Superior temporal gyrus (tissue), 1 donor: ENCODE measurements around the gene CUX1.
"Not testable (repeated sequence)": the region's sequence is repeated elsewhere in the genome, so short reads cannot be mapped to it uniquely, and the experiment has no call there.

Experiments used
- DNase-seq: peaks from one replicate; pipeline ENCODE4 v3.0.0-alpha.2; 2016; ENCODE audit errors: extremely low spot score

The CUX1 gene

DNA sequence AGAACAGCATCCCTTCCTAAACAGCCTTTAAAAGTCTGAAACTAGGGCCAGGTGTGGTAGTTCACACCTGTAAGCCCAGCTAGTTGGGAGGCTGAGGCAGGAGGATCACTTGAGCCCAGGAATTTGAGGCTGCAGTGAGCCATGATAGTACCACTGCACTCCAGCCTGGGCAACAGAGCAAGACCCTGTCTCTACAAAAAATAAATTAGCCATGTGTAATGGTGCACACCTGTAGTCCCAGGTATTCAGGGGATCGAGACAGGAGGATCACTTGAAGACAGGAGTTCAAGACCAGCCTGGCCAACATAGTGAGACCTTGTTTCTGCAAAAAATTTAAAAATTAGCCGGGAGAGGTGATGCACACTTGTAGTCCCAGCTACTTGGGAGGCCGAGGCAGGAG lies 325.0 kb downstream of the CUX1 start:
- not testable (repeated sequence) for DNase-seq

DNA sequence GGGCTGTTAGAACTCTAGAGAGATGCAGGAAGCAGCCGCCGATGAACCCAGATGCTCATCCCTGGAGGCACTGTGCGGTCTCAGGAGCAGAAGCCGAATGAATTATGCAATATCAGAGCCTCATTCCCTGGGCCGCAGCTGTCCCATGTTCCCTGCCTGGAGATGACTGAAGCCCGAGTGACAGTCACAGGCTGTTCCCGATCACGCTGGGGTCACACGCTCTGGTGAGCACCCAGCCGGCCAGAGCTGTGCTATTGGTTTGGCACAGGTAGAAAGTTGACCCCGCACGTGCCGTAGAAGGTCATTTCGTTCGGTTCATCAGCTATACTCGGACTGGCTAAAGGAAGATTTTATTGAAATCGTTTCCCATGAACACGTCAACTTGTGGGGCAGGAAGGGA lies 328.7 kb downstream of the CUX1 start:
- peak; percentile 62 for DNase-seq

DNA sequence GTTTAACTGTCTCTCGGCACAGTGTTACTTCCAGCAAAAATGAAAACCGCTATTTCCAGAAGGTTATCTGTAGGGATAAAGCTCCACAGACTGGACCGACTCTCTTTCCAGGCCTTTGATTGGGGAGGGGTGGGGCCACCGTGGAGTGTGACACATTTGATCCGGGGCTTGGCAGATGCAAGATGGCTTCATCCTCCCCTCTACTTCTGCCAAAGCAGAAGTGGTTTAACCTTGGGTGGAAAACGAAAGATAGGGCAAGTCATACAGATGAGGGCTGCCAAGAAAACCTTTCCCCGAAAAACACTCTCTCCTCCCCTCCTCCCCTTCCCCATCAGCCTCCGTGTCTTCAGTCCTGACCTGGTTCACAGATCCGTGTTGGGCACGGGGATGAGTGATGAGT lies 329.6 kb downstream of the CUX1 start:
- DNase-seq: no peak

DNA sequence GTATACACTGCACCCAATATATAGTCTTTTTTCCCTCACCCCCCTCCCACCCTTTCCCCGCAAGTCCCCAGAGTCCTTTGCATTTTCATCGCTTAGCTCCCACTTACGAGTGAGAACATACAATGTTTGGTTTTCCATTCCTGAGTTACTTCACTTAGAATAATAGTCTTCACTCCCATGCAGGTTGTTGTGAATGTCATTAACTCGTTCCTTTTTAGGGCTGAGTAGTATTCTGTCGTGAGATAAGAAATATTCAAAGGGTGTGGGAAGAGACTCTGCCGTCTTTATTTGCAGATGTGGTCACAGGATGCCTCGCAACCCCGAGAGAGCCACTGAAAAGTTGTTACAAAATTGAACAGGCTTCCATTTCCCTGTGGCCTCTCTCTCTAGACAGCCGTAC lies 331.4 kb downstream of the CUX1 start:
- no peak for DNase-seq

DNA sequence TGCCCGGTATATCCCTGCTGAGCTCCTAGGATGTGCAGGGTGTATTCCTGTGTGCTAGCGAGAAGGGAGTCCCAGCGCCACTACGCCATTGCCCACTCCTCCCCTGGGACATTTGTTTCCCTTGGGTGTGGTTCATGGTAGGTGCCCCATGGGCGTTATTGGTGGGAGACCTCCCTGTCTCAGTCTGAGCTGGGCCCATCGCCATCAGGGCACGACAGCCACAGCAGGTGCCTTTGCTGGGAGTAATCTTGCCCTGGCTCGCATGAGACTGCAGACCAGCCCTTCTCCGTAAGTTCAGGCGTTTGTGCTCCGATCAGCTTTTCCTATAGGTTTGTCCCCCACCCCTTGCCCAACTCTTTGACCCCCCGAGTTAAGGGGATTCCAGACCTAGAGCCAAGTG lies 332.0 kb downstream of the CUX1 start:
- no peak for DNase-seq

DNA sequence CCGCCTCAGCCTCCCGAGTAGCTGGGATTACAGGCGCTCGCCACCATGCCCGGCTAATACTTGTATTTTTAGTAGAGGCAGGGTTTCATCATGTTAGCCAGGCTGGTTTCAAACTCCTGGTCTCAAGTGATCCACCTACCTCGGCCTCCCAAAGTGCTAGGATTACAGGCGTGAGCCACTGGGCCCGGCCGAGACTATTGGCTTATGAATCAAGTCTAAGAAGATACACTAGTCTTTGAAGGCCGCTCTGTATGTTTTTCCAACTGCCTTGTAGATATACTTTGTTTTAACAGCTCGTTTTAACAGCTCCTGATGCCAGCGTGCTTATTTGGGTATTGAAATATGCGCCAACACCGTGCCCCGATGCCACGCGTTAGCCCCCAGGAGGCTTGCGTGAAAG lies 332.8 kb downstream of the CUX1 start:
- DNase-seq: no peak

DNA sequence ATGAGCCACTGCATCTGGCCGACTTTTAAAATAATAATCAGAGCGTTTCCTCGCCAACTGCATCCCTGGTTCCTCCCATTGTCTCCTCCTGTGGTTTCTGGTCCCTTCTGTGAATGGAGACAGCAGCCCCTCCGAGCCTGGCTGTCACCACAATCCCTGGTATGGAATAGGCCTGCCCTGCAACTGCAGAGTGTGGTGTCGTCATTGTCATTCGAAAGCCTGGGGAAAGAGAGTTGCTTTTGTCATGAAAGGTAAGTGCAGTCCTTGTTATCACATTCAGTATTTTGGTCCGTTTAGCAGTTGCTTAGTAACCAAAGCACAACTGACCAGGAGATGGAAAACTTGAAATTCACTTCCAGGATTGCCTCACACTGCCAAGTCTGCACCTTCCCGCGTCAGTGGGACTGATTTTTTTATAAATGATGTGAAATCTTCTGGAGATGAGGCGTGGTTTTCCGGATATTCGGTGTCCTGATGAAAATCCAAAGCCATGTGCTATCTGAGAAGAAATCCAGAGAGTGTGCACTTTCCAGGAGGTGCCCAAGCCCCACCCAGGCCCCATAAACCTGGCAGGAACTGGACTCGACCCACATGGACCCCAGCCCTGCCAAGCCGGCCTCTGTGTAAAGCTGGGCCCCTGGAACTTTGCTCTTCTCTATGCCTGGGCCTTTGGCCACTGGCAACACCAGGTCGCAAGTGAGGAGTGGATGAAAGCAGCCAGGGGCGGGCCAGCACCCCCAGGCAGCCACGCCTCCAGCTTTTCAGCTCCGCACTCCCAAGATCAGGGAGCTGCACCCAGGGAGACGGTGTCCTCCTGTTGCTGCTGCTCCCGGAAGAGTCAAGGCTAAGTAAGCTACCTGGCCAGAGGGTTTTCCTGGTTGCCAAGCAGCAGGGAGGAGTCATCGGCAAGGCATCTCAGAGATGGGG lies 335.5 kb downstream of the CUX1 start:
- DNase-seq: no peak

DNA sequence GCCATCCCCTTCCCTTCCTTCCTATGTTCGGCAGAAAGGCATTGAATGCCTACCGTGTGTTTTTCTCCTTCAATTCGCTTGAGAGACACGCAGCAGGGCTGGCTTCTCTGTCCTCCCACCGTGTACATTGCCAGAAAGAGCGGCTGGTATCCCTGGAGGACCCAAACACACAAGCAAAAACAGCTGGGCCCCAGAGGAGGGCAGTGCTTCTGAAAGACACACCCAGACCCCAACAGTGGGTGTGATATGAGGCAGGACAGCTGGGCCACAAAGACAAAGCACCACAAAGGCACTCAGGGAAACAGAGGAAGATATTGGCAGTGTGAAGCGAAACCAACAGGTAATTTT lies 336.1 kb downstream of the CUX1 start:
- DNase-seq: no peak

DNA sequence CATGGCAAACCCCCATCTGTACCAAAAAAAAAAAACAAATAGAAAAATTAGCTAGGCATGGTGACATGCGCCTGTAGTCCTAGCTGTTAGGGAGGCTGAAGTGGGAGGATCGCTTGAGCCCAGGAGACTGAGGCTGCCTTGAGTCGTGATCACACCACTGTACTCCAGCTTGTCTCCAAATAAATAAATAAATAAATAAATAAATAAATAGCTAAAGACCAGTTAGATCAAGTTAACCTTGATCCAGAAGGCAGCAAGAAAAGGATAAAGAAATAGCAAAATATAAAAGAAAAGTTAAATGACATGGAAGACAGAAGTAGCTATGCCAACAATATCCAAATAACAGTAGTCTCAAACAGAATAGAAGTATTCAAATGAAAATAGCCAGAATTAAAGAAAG lies 337.0 kb downstream of the CUX1 start:
- no peak for DNase-seq

DNA sequence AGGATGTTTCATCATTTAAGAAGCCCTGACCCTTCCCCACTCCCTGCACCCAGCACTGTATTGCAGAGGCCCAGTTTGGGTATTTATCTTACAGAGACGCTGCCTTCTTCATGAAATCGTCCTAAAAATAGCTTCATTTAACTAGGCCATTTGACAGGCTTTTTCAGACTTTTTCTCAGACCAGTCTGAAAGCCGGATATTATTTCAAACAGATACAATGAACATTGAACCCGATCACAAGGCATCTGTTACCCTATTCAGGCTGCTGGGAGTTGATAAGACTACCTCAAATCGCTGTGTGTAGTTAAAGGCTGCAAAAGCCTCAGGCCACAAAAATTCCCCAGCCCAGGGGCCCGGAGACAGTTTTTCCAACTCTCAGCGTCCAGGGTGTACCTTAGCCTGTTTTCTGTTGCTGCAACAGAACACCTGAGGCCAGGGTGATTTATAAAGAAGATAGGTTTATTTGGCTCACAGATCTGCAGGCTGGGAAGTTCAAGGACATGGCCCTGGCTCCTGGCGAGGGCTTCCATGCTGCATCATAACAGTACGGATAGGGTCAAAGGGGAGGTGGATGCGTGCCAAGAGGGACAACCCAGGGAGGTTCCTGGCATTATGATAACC lies 338.5 kb downstream of the CUX1 start:
- no peak for DNase-seq

DNA sequence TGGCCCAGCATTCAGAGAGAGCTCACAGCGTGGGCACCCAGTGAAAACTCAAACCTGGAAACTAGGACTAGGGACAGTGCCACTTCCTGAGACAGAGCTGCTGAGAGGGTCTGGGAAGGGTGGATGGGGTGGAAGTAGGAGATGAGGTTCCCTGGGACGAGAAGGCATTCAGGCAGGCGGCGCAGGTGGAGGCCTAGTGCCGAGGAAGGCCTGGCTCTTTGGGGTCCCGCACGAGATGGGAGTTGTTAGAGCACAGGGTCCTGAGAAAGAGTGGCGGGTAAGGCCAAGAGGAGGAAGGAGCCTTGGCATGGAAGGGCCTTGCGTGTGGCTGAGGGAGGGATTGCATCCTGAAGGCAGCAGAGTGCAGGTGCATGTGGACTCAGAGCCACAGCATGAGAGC lies 339.4 kb downstream of the CUX1 start:
- DNase-seq: no peak

DNA sequence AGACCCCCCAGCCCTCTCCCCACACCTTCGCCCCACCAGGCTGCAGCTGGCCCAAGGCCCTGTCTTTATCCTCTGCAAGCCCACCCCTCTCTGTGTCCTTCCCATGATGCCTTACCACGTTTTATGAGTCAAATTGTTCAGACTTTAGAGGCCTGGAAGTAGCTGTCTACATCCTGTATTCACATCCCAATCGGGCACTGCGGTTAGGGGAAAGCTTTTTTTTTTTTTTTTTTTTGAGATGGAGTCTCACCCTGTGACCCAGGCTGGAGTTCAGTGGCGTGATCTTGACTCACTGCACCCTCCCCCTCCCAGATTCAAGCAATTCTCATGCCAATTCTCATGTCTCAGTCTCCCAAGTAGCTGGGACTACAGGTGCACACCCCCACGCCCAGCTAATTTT lies 347.7 kb downstream of the CUX1 start:
- DNase-seq: no peak

DNA sequence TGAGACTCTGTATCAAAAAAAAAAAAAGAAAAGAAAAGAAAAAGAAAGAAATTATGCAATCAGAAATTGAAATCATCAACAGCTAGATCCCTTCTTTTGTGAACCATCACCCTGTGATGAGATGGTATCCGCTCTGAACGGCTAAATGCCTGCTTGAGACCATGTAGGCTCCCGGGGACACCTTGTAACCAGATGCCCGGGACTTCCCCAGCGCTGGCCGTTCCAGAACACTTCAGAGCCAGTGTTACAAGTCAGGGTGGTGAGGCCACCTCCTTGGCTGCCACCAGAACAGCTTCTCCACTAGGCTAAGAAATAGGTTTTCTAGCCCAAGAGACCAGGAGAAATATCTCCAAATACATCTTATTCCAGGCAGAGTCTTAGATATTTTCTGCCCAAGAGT lies 349.8 kb downstream of the CUX1 start:
- DNase-seq: no peak

DNA sequence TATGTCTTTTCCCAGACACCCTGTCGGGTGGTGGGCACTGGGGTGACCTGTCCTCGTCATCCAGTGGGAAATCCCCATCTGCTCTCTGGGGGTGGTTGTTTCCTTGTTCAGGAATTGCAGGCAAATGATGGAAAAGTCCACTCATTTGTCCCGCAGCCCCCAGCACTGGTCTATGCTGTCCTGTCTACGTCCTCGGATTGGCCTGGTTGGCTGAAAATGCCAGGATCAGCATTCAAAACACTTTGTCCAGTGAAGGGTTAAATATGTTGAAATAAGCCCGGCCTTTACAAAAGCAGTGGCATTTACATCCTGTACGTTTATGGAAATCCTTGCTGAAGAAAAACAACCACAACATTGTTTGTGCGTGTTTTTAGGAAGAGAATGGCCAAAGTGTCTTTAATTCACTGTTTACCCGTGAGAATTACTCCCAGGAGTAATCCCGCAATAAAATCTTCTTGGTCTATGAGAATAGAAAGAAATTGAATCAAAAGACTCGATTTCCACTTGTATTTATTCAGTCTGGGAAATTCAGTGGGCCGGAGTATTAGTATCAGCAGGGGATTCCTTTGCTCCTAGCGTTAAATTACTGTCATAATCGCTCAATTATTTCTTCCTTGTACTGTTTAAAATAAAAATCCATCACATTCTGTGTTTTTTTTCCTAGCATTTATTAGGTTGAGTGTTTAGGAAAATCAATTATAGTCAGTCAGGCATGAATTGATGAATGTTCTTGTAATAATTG lies 352.4 kb downstream of the CUX1 start:
- peak; percentile 27 for DNase-seq

DNA sequence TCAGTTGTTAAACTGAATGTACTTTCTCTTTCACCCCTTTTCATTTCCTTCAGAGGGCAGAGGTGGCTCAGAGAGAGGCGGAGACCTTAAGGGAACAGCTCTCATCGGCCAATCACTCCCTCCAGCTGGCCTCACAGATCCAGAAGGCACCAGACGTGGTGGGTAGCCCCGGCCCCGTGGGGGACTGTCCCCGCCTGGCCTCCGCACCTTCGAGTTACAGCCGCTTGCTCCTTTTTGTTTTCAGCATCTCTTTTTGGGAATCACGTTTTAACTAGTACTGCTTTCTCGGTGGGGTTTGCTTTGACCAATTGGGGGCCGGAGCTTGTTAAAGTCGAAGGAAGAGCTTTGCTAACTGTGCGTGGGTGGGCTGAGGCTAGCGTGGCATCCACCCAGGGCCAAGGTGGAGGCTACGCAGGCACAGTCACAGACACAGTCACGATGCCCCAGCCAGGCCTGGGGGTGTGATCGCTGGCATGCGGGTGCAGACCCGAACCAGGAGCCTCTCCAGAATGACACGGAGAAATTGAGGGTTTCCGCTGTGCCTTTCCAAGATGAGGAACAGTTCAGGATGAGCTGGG lies 353.1 kb downstream of the CUX1 start:
- DNase-seq: no peak

DNA sequence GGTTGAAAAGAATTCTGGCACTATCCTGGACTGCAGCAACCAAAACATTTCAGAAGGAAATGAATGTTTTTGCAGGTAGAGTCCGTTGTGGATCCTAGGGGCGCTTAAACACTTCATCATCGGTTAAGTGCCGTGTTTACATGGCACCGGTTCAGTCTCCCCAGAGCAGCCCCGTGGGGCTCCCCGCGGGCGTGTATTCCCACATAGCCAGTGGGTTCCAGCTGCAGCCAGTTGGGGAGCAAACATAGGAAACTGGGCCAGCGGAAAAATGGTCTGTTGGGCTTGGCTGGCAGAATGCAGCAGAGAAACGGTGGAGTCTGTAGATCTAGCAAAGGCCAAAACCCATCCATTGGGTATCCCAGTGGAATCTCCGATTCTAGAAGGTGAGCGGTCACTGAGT lies 356.2 kb downstream of the CUX1 start:
- no peak for DNase-seq

DNA sequence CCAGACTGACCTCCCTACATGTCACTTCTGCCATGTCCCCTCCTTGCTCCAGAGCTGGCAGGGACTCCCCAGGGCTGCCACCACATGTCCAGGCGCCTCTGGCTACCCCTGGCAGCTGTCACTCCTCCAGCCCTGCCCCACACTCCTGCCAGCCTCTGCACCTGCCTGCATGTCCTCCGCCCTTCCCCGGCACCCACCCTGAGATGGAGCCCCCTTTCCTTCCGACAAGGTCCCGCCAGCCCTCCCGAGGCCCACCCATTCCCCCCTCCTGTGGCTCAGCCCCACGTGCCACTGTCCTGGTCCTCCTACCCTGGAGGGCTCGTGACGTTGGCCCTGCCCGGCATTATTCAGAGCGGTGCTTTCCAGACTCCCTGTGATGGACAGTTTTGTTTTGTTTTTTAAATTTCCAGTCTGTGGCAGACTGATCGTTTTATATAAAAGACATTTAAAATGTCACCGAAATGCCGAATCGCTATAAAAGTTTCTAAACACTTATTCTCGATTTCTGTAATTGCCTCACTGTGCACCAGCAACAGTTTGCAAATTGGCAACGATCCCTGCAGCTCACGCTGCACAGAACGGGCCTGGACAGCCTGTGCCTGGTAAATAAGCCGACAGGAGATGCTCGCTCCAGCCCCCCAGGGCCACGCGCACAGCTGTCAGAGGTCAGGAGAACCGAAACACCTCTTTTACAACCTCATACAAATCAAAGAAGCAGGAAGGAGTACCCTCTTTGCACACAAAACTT lies 358.2 kb downstream of the CUX1 start:
- peak; percentile 75 for DNase-seq

DNA sequence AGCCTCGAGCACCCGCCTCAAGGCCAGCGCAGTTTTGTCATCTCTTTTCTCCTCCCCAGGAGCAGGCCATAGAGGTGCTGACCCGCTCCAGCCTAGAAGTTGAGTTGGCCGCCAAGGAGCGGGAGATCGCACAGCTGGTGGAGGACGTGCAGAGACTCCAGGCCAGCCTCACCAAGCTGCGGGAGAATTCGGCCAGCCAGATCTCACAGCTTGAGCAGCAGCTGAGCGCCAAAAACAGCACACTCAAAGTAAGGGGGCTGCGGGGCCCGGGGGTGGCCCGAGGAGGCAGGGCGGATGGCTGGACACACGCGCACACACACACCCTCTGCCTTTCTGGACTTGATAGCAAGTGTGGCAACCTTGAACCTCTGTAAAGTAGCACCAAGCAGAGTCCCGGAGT lies 361.0 kb downstream of the CUX1 start:
- no peak for DNase-seq

DNA sequence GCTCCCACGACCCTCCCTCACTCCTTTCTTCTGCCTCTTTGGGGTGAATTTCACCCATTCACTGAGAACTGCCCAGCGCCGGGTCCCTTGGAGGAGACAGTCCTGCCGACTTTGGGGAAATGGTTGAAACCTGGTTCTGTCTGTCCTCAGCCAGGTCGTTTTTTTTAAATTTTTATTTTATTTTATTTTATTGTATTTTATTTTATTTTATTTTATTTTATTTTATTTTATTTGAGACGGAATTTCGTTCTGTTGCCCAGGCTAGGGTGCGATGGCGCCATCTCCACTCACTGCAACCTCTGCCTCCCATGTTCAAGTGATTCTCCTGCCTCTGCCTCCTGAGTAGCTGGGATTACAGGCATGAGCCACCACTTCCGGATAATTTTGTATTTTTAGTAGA lies 363.3 kb downstream of the CUX1 start:
- no peak for DNase-seq

DNA sequence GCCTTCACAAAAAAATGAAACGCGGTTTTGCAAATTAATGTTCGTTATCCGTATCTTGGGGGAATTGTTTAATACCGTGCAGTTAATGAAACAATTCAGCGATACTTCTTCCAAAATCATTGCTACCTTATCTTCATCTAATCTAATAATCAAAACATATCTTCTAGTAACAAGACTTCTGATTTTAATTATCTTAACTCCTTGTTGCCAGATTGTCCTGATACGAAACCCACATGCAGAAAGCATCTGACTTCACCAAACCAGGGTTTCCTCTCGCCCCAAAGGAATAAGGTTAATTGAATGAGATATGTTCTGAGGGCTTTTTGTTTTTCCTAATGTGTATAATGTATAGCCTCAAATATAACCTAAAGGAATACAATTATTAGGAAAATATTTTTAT lies 364.1 kb downstream of the CUX1 start:
- no peak for DNase-seq

DNA sequence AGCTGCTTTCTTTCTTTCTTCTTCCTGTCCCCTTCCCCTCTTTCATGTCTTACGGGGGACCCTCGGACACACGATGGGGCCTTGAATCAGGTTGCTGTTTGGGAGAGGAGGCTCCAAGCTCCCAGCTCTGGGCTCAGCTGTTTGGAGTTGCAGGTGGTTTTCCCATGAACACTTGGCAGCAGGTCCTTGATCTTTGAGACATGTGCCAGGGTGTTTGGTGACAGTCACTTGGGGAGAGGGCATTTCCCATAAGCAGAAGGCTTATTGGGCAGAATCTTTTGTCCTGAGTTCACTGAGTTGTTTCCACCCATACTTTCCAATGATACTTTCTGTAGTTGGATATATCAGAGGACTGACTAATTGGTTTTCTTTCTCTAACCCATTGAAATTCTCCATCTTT lies 364.6 kb downstream of the CUX1 start:
- no peak for DNase-seq

DNA sequence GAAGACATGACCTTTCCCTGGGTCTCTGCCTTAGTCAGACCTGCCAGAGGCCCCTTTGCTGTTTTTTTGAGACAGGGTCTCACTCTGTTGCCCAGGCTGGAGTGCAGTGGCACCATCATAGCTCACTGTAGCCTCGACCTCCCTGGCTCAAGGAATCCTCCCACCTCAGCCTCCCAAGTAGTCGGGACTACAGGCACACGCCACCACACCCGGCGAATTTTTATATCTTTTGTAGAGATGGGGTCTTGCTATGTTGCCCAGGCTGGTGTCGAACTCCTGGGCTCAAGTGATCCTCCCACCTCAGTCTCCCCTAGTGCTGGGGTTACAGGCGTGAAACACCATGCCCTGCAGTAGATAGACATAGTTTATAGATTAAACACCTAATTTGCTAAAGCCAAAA lies 366.4 kb downstream of the CUX1 start:
- DNase-seq: not testable (repeated sequence)
